Measurements from ENCODE around the gene TSPAN13.

DNA sequence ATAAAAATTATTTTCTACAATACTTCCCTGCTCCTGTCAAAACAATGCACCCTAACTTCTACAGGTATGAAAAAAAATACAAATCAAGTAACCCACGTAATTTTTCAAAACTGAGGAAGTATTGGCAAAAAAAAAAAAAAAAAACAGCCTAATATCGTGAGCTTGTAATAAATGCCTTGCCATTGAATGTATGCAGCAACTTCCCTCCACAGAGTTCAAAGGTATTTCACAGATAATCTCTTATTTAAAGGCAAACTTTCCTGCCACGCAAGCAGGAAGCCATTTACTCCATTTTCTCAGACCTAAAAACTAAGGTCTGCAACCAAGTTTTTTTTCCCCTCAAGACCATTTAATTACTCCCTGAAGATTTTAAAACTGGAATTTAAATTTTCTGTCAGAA is 51.9 kb downstream of the TSPAN13 start:
- TF ChIP-seq POLR2AphosphoS5 (IDR thresholded peaks at IDR 0.05; ENCODE audit: low read depth, low read length) (no peak), CTCF (IDR thresholded peaks at IDR 0.05) (no peak), TCF7L2 (IDR thresholded peaks at IDR 0.05; ENCODE audit: low read depth, low read length) (no peak), SIN3A (IDR thresholded peaks at IDR 0.05; ENCODE audit: borderline replicate concordance, insufficient read depth, low read depth, low read length) (no peak)
- TF ChIP-seq, protein P1, sequence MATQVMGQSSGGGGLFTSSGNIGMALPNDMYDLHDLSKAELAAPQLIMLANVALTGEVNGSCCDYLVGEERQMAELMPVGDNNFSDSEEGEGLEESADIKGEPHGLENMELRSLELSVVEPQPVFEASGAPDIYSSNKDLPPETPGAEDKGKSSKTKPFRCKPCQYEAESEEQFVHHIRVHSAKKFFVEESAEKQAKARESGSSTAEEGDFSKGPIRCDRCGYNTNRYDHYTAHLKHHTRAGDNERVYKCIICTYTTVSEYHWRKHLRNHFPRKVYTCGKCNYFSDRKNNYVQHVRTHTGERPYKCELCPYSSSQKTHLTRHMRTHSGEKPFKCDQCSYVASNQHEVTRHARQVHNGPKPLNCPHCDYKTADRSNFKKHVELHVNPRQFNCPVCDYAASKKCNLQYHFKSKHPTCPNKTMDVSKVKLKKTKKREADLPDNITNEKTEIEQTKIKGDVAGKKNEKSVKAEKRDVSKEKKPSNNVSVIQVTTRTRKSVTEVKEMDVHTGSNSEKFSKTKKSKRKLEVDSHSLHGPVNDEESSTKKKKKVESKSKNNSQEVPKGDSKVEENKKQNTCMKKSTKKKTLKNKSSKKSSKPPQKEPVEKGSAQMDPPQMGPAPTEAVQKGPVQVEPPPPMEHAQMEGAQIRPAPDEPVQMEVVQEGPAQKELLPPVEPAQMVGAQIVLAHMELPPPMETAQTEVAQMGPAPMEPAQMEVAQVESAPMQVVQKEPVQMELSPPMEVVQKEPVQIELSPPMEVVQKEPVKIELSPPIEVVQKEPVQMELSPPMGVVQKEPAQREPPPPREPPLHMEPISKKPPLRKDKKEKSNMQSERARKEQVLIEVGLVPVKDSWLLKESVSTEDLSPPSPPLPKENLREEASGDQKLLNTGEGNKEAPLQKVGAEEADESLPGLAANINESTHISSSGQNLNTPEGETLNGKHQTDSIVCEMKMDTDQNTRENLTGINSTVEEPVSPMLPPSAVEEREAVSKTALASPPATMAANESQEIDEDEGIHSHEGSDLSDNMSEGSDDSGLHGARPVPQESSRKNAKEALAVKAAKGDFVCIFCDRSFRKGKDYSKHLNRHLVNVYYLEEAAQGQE (IDR thresholded peaks at IDR 0.05; ENCODE audit: insufficient read depth in 1 of 2, low read depth in 2 of 2, low read length in 1 of 2): no peak
